Germinal center (tissue), 1 donor: Measurements from ENCODE around the gene SYNE2.

Experiments used
- DNase-seq: peaks from one replicate; pipeline ENCODE4 v3.0.0; 2012; ENCODE audit warnings: mixed read lengths, low spot score

The SYNE2 gene

GRCh38 chr14:63875311-63875710, 22.5 kb downstream of the SYNE2 start:
- no peak for DNase-seq

- DNase-seq: no peak
Observed at GRCh38 chr14:63877550-63877939, 24.7 kb downstream of the SYNE2 start.

GRCh38 chr14:63878052-63878451, 25.2 kb downstream of the SYNE2 start:
- DNase-seq: no peak

GRCh38 chr14:63878792-63879191, 26.0 kb downstream of the SYNE2 start:
- DNase-seq: no peak

- no peak for DNase-seq
Observed at GRCh38 chr14:63881926-63882325, 29.1 kb downstream of the SYNE2 start.

- no peak for DNase-seq
Observed at GRCh38 chr14:63887899-63888298, 35.1 kb downstream of the SYNE2 start.

GRCh38 chr14:63890553-63890952, 37.7 kb downstream of the SYNE2 start:
- no peak for DNase-seq

- no peak for DNase-seq
Observed at GRCh38 chr14:63891148-63891975, 38.6 kb downstream of the SYNE2 start.

- DNase-seq: no peak
Observed at GRCh38 chr14:63892265-63892664, 39.5 kb downstream of the SYNE2 start.

GRCh38 chr14:63893701-63894458, 41.1 kb downstream of the SYNE2 start:
- no peak for DNase-seq

GRCh38 chr14:63895510-63895909, 42.7 kb downstream of the SYNE2 start:
- no peak for DNase-seq

- no peak for DNase-seq
Observed at GRCh38 chr14:63896278-63896720, 43.5 kb downstream of the SYNE2 start.

GRCh38 chr14:63897721-63898163, 44.9 kb downstream of the SYNE2 start:
- no peak for DNase-seq

GRCh38 chr14:63899953-63900352, 47.1 kb downstream of the SYNE2 start:
- no peak for DNase-seq

- no peak for DNase-seq
Observed at GRCh38 chr14:63901434-63902085, 48.8 kb downstream of the SYNE2 start.

GRCh38 chr14:63902375-63902976, 49.7 kb downstream of the SYNE2 start:
- no peak for DNase-seq

GRCh38 chr14:63904724-63905123, 51.9 kb downstream of the SYNE2 start:
- no peak for DNase-seq

- no peak for DNase-seq
Observed at GRCh38 chr14:63905370-63905769, 52.6 kb downstream of the SYNE2 start.

GRCh38 chr14:63908667-63909264, 56.0 kb downstream of the SYNE2 start:
- no peak for DNase-seq

GRCh38 chr14:63909984-63910383, 57.2 kb downstream of the SYNE2 start:
- no peak for DNase-seq

- no peak for DNase-seq
Observed at GRCh38 chr14:63910583-63911363, 58.0 kb downstream of the SYNE2 start.
